Measurements from ENCODE around the gene IL18BP.

The IL18BP gene

DNA sequence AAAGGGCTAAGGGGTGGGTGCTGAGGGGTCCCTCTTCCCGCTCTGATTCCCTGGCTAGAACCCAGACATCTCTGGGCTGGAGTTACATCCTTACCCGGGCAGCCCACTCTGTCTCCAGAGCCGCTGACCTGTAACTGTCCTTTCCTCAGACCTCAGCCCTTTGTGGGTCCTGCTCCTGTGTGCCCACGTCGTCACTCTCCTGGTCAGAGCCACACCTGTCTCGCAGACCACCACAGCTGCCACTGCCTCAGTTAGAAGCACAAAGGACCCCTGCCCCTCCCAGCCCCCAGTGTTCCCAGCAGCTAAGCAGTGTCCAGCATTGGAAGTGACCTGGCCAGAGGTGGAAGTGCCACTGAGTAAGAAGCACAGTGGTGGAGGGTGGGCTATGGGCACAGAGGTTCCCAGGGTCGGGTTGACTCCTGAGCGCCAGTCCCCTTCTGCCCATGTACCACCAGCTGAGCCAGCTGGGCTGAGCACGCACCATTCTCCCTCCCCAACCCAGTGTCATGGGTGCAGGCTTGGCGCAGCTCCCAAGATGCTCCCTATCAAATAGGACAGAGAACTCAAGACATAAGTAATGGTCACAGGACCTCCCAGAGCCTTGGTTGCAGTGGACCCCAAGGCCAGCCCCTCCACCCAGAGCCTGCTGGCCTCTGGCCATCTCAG, 1.6 kb downstream of the IL18BP start:
- H3K4me3 ChIP-seq (ENCODE audit: control insufficient read depth, low read depth, low read length): no peak overlapping the region
- TF ChIP-seq, protein P1, sequence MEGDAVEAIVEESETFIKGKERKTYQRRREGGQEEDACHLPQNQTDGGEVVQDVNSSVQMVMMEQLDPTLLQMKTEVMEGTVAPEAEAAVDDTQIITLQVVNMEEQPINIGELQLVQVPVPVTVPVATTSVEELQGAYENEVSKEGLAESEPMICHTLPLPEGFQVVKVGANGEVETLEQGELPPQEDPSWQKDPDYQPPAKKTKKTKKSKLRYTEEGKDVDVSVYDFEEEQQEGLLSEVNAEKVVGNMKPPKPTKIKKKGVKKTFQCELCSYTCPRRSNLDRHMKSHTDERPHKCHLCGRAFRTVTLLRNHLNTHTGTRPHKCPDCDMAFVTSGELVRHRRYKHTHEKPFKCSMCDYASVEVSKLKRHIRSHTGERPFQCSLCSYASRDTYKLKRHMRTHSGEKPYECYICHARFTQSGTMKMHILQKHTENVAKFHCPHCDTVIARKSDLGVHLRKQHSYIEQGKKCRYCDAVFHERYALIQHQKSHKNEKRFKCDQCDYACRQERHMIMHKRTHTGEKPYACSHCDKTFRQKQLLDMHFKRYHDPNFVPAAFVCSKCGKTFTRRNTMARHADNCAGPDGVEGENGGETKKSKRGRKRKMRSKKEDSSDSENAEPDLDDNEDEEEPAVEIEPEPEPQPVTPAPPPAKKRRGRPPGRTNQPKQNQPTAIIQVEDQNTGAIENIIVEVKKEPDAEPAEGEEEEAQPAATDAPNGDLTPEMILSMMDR (conservative IDR thresholded peaks at IDR 0.05; ENCODE audit: control insufficient read depth, insufficient read depth, low read depth, low read length): no peak
- no peak for DNase-seq (ENCODE audit: low read depth)

DNA sequence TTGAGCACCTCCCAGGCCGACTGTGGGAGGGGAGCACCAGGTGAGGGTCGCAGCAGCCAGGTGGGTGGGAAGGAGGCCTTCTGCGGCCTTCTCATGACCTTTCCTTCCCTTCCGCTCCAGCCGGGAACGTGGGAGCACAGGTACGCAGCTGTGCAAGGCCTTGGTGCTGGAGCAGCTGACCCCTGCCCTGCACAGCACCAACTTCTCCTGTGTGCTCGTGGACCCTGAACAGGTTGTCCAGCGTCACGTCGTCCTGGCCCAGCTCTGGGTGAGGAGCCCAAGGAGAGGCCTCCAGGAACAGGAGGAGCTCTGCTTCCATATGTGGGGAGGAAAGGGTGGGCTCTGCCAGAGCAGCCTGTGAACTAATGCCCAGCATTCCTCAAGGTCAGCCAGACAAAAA, 2.6 kb downstream of the IL18BP start:
- DNase-seq (ENCODE audit: low read depth): no peak
- TF ChIP-seq, protein P1 (conservative IDR thresholded peaks at IDR 0.05; ENCODE audit: control insufficient read depth, insufficient read depth, low read depth, low read length): no peak
- H3K4me3 ChIP-seq (ENCODE audit: control insufficient read depth, low read depth, low read length): no peak overlapping the region

DNA sequence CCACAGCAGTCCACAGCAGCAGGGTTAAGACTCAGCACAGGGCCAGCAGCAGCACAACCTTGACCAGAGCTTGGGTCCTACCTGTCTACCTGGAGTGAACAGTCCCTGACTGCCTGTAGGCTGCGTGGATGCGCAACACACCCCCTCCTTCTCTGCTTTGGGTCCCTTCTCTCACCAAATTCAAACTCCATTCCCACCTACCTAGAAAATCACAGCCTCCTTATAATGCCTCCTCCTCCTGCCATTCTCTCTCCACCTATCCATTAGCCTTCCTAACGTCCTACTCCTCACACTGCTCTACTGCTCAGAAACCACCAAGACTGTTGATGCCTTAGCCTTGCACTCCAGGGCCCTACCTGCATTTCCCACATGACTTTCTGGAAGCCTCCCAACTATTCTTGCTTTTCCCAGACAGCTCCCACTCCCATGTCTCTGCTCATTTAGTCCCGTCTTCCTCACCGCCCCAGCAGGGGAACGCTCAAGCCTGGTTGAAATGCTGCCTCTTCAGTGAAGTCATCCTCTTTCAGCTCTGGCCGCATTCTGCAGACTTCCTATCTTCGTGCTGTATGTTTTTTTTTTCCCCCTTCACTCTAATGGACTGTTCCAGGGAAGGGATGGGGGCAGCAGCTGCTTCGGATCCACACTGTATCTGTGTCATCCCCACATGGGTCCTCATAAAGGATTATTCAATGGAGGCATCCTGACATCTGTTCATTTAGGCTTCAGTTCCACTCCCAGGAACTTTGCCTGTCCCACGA, 3.3 kb downstream of the IL18BP start:
- H3K4me3 ChIP-seq (ENCODE audit: control insufficient read depth, low read depth, low read length): no peak overlapping the region
- no peak for DNase-seq (ENCODE audit: low read depth)
- TF ChIP-seq, protein P1 (conservative IDR thresholded peaks at IDR 0.05; ENCODE audit: control insufficient read depth, insufficient read depth, low read depth, low read length): no peak

DNA sequence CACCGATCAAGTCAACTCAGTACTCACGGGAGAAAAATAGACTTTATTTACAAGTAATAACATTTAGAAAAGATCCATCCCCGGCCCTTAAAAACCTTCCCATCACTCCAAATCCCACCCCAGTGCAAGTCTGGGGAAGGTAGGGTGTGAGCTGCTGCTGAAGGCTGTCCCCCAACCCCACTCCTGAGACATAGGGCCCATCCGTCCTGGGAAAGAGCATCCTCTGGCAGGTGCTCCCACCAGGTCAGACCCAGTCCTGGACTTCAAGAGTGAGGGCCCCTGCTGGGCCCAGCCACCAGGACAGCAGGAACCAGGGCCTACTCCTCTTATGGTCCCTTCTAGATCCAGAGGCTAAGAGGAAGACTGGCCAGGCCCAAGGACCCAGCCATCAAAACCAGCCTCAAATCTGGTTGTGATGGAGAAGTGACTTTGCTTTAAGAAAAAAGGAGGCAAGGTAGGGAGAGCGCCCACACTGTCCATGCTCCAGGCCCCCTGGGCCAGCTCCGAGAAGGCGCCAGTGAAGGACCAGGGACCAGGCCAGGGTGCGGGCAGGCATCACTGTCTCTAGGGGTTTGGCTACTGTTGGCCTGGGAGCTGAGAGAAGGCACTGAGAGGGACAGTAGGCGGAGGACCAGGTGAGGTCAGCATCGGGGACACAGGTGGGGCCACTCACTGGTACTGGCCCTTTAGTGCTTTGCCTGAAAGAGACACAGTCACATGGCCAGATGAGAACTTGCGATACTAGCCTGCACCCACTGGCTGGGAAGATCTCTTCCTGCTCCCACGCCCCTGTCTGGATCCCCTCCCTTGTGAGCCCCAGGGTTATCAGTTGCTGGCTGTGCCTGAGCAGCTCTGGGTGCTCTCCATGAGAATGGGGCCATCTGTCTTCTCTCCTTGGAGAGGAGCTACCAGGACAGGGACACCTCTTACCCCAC, 4.4 kb downstream of the IL18BP start:
- DNase-seq (ENCODE audit: low read depth): no peak
- TF ChIP-seq, protein P1 (conservative IDR thresholded peaks at IDR 0.05; ENCODE audit: control insufficient read depth, insufficient read depth, low read depth, low read length): no peak
- H3K4me3 ChIP-seq (ENCODE audit: control insufficient read depth, low read depth, low read length): no peak overlapping the region

DNA sequence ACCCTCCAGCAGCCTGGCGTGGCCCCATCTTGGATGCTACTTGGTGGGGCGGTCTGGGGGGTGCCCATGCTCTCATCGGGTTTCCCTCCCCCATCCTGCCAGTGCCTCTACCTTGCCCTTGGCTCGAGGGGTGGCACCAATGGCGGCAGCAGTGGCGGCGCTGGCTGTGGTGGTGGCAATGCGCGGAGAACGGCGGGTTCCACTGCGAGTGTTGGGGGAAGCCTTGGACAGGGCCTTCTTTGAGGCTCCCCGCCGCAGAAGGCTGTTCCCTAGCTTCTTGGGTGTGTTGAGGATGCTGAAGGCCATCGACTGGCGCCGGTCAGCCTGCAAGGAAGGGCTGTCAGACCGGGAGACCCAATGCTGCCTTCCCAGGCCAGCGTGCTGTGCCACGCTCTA, 5.1 kb downstream of the IL18BP start:
- H3K4me3 ChIP-seq (ENCODE audit: control insufficient read depth, low read depth, low read length): no peak overlapping the region
- DNase-seq (ENCODE audit: low read depth): no peak
- TF ChIP-seq, protein P1 (conservative IDR thresholded peaks at IDR 0.05; ENCODE audit: control insufficient read depth, insufficient read depth, low read depth, low read length): no peak

DNA sequence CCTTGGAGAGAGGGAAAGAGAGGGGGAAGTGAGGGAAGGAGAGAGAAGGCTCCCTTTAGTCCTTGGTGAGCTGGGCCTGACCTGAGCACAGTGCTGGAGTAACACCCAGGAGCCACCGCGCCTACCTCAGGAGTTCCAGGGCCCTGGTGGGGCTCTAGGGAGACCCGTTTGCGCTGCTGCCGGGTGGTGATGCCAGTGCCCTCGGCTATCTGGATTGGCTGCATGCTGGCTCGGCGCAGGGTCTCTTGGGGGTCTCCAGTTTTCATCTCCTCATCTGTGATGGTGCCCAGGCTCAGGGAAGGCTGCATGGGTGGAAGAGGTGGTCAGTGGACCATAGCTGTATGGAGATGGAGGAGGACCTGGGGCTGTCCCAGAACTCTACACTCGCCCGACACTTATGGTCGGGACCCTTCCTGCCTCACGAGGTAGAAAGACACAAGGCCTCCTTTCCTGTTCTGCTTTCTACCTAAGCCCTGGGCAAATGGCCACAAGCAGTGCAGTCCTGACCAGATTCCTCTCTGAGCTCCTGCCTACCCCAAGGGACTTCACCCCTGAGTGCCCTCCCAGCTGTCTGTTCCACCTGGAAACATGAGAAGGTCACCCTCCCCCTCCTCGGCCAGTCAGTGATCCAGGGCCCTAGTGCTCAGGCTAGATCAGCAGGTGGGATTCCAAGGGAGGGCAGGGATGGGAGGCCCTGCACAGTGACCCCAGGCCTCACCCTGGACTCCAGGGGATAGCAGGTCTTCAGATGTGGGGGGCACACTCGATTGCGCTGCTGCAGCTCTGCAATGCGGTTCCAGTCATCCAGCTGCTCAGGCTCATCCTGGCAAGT, 6.0 kb downstream of the IL18BP start:
- H3K4me3 ChIP-seq (ENCODE audit: control insufficient read depth, low read depth, low read length): no peak overlapping the region
- TF ChIP-seq, protein P1 (conservative IDR thresholded peaks at IDR 0.05; ENCODE audit: control insufficient read depth, insufficient read depth, low read depth, low read length): no peak
- DNase-seq (ENCODE audit: low read depth): no peak

All from fibroblast of mammary gland (primary cell).